SK-N-SH treated with all-trans-retinoic acid at 6 μM for 48 hours (cell line): Measurements from ENCODE around the gene GNB2.

Experiments used
- ARNTL ChIP-seq: fragments of 450-650 bp; formaldehyde crosslinking; IDR thresholded peaks from 2 replicates; pipeline ENCODE4 v1.5.0; 2020; ENCODE audit warnings: low read depth, mild to moderate bottlenecking, moderate library complexity, borderline replicate concordance
- ESRRG ChIP-seq: fragments of 250-450 bp; sonication (Bioruptor Pico); IDR thresholded peaks from 2 replicates; pipeline ENCODE4 v1.6.1; 2021; ENCODE audit warnings: mild to moderate bottlenecking
- ISL1 ChIP-seq: fragments of 250-450 bp; sonication (Bioruptor Pico); IDR thresholded peaks from 2 replicates; pipeline ENCODE4 v2.1.2; 2022; ENCODE audit warnings: mild to moderate bottlenecking, moderate library complexity
- PATZ1 ChIP-seq: fragments of 250-450 bp; sonication (Bioruptor Pico); IDR thresholded peaks from 2 replicates; pipeline ENCODE4 v1.8.0; 2020; ENCODE audit warnings: mild to moderate bottlenecking, moderate library complexity, borderline replicate concordance
- PPARA ChIP-seq: fragments of 250-450 bp; sonication (Bioruptor Pico); IDR thresholded peaks from 2 replicates; pipeline ENCODE4 v1.5.0; 2020; ENCODE audit warnings: mild to moderate bottlenecking, borderline replicate concordance
- RARB ChIP-seq: fragments of 250-450 bp; sonication (Bioruptor Pico); IDR thresholded peaks from 2 replicates; pipeline ENCODE4 v1.8.0; 2021; ENCODE audit warnings: mild to moderate bottlenecking, moderate library complexity
- SNAI2 ChIP-seq: fragments of 250-450 bp; sonication (Bioruptor Pico); IDR thresholded peaks from 2 replicates; pipeline ENCODE4 v1.5.0; 2020; ENCODE audit warnings: mild to moderate bottlenecking, moderate library complexity
- TCF4 ChIP-seq: fragments of 250-450 bp; sonication (Bioruptor Pico); IDR thresholded peaks from 2 replicates; pipeline ENCODE4 v1.8.0; 2021; ENCODE audit warnings: mild to moderate bottlenecking, moderate library complexity, borderline replicate concordance
- ZFP3 ChIP-seq: fragments of 250-450 bp; sonication (Bioruptor Pico); IDR thresholded peaks from 2 replicates; pipeline ENCODE4 v1.5.0; 2020; ENCODE audit warnings: mild to moderate bottlenecking, moderate library complexity
- ZFP30 ChIP-seq: fragments of 450-650 bp; formaldehyde crosslinking; IDR thresholded peaks from 2 replicates; pipeline ENCODE4 v1.5.0; 2022; ENCODE audit warnings: mild to moderate bottlenecking, moderate library complexity
- ZNF565 ChIP-seq: fragments of 450-650 bp; formaldehyde crosslinking; conservative IDR thresholded peaks from 2 replicates; pipeline ENCODE4 v1.5.0; 2020; ENCODE audit warnings: low read depth, mild to moderate bottlenecking, moderate library complexity

GRCh38 chr7:100708395-100708794 is 34.9 kb downstream of the GNB2 start:
- TF ChIP-seq ZNF565 (CRISPR knock-in tag) (no peak), SNAI2 (CRISPR knock-in tag) (no peak), PATZ1 (CRISPR knock-in tag) (no peak), ZFP3 (CRISPR knock-in tag) (no peak), PPARA (CRISPR knock-in tag) (no peak), ARNTL (no peak), ZFP30 (no peak), RARB (CRISPR knock-in tag) (no peak), ISL1 (CRISPR knock-in tag) (no peak), TCF4 (CRISPR knock-in tag) (no peak), ESRRG (no peak)
